PFSK-1 (cell line): ENCODE data around the gene NLRP12.

Source experiments
- FOXP2 ChIP-seq: optimal IDR thresholded peaks from 2 replicates; pipeline ENCODE3; 2011; ENCODE audit warnings: borderline replicate concordance, control low read depth, inconsistent platforms; ENCODE audit not compliant: insufficient read depth; ENCODE audit errors: extremely low read length, extremely low read depth
- POLR2AphosphoS5 ChIP-seq: IDR thresholded peaks from 2 replicates; pipeline ENCODE4 v1.6.1; 2012; ENCODE audit warnings: low read depth, mild to moderate bottlenecking, control low read depth, low read length, moderate library complexity
- SIN3A ChIP-seq: IDR thresholded peaks from 2 replicates; pipeline ENCODE4 v1.6.1; 2012; ENCODE audit warnings: mild to moderate bottlenecking, low read length, moderate library complexity, borderline replicate concordance; ENCODE audit not compliant: insufficient read depth
- TAF1 ChIP-seq: IDR thresholded peaks from 2 replicates; pipeline ENCODE4 v1.6.1; 2012; ENCODE audit warnings: low read length, control low read depth, borderline replicate concordance; ENCODE audit not compliant: insufficient read depth
- TF ChIP-seq, protein P1 (sequence below), 2 experiments: IDR thresholded peaks; 2 replicates each; pipeline versions ENCODE4 v1.6.1 to v1.8.0; 2011 to 2012; ENCODE audit warnings: low read depth in 2 of 2, low read length in 2 of 2, control low read depth in 1 of 2, inconsistent platforms in 1 of 2, mild to moderate bottlenecking in 1 of 2, moderate library complexity in 1 of 2; ENCODE audit not compliant: insufficient read depth in 1 of 2

Gene NLRP12

GRCh38 chr19:53868892-53869804 is 45.0 kb upstream of the NLRP12 start:
- TF ChIP-seq TAF1, result no peak
- TF ChIP-seq SIN3A, result no peak
- no peak for TF ChIP-seq POLR2AphosphoS5
- no peak for TF ChIP-seq FOXP2
- TF ChIP-seq, protein P1, sequence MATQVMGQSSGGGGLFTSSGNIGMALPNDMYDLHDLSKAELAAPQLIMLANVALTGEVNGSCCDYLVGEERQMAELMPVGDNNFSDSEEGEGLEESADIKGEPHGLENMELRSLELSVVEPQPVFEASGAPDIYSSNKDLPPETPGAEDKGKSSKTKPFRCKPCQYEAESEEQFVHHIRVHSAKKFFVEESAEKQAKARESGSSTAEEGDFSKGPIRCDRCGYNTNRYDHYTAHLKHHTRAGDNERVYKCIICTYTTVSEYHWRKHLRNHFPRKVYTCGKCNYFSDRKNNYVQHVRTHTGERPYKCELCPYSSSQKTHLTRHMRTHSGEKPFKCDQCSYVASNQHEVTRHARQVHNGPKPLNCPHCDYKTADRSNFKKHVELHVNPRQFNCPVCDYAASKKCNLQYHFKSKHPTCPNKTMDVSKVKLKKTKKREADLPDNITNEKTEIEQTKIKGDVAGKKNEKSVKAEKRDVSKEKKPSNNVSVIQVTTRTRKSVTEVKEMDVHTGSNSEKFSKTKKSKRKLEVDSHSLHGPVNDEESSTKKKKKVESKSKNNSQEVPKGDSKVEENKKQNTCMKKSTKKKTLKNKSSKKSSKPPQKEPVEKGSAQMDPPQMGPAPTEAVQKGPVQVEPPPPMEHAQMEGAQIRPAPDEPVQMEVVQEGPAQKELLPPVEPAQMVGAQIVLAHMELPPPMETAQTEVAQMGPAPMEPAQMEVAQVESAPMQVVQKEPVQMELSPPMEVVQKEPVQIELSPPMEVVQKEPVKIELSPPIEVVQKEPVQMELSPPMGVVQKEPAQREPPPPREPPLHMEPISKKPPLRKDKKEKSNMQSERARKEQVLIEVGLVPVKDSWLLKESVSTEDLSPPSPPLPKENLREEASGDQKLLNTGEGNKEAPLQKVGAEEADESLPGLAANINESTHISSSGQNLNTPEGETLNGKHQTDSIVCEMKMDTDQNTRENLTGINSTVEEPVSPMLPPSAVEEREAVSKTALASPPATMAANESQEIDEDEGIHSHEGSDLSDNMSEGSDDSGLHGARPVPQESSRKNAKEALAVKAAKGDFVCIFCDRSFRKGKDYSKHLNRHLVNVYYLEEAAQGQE (IDR thresholded peaks at IDR 0.05; ENCODE audit: insufficient read depth in 1 of 2, low read depth in 2 of 2, low read length in 2 of 2), result no peak

DNA sequence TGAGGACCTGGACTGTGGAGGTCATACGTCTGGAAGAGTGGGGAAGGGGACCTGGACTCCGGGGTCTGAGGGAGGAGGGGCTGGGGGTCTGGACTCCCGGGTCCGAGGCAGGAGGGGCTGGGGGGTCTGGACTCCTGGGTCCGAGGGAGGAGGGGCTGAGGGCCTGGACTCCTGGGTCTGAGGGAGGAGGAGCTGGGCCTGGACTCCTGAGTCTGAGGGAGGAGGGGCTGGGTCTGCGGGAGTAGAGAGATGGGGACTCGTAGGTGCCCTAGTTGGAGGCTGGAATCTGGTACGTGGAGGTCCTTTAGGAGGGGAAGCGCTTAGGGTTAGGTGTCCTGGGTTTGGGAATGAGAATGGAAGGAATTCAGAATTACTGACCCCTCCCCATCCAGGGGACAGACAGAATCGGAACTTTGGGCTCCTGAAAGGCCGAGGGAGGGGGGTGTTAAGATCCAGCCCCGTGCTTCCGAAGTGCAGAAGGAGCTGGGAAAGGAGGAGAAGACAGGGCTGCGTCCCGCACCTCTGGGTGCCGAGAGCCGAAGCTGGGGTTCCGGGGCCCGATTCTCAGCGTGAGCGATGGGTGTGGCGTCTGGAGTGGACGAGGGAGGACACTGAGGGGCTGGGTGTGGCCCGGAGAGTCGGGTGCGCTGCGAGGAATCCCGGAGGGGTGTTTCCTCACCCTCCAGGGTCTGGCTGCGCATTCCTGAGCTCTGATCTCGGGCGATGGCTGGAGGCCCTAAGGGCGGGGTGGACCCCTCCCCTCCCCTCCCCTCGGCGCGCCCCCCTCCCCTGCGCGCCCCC is 44.2 kb upstream of the NLRP12 start:
- TF ChIP-seq POLR2AphosphoS5 (no peak), FOXP2 (no peak), SIN3A (no peak), TAF1 (no peak)
- TF ChIP-seq, protein P1 (IDR thresholded peaks at IDR 0.05; ENCODE audit: insufficient read depth in 1 of 2, low read depth in 2 of 2, low read length in 2 of 2), result no peak

DNA sequence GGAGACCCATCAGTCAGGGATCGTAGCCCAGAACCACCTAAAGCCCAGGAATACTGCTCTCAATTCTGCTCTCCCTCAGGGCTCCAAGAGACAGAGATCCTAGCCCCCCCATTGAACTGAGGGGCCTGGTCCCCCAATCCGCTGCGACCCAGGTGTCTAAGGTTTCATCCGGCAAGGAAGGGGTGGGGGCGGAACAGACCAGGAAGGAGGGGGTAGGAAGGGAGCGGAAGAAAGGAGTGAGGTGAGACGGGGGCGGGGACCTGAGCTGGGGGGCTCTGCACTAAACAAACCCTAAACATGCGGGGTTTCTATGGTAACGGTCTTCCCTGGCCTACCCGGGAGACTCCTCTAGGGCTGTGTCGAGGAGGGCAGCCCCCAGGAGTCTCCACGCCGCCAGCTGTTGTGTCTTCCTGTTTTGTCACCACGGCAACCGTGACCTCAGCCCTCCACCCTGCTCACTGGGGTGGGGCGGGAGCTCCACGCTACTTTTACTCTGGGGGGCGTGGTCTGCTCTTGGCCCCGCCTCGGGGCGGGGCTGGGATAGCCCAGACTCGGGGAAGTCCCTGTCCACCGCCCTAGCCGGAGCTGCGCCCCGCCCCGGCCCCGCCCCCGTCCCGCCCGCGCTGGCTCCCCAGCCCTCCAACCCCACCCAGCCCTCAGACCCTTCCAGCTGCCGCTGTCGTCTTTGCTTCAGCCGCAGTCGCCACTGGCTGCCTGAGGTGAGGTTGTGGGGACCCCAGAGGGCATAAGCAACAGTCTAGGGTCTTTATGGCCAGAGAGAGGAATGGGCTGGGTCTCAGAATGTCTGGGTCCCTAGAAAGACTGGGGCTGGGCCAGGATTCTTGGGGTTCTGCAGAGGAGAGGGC is 43.3 kb upstream of the NLRP12 start, which contains the start of gene MYADM:
MYADM (plus strand) TSS at position 659 of the 866 bp plus-strand sequence. CDS start 5,647 bp downstream, outside the sequence.
- TF ChIP-seq FOXP2 (no peak), POLR2AphosphoS5 (no peak), SIN3A (no peak), TAF1 (no peak)
- TF ChIP-seq, protein P1 (IDR thresholded peaks at IDR 0.05; ENCODE audit: insufficient read depth in 1 of 2, low read depth in 2 of 2, low read length in 2 of 2), result no peak

GRCh38 chr19:53866865-53867224 is 42.7 kb upstream of the NLRP12 start:
- TF ChIP-seq, protein P1 (IDR thresholded peaks at IDR 0.05; ENCODE audit: insufficient read depth in 1 of 2, low read depth in 2 of 2, low read length in 2 of 2), result no peak
- TF ChIP-seq TAF1 (no peak), FOXP2 (no peak), POLR2AphosphoS5 (no peak), SIN3A (no peak)
